HG02981 (cell line): ENCODE measurements around the gene OR2L5.

Source experiments
- ATAC-seq: cut with Tn5 transposase; IDR thresholded peaks from one replicate; pipeline ENCODE4 v1.9.1; 2021; ENCODE audit warnings: mild to moderate bottlenecking, moderate library complexity; ENCODE audit not compliant: unreplicated experiment

The OR2L5 gene

GRCh38 chr1:248013229-248013710 is at the start of gene OR2L5:
Gene OR2L5 (plus strand): TSS chr1:248013660. CDS start chr1:248021948, 8,288 bp downstream.
- ATAC-seq = no peak

GRCh38 chr1:247964933-247965332 is 48.5 kb upstream of the OR2L5 start, which contains the start of gene OR2AK2:
Gene OR2AK2 (plus strand): TSS chr1:247965233. CDS start chr1:247965377, 144 bp downstream.
- no peak for ATAC-seq

DNA sequence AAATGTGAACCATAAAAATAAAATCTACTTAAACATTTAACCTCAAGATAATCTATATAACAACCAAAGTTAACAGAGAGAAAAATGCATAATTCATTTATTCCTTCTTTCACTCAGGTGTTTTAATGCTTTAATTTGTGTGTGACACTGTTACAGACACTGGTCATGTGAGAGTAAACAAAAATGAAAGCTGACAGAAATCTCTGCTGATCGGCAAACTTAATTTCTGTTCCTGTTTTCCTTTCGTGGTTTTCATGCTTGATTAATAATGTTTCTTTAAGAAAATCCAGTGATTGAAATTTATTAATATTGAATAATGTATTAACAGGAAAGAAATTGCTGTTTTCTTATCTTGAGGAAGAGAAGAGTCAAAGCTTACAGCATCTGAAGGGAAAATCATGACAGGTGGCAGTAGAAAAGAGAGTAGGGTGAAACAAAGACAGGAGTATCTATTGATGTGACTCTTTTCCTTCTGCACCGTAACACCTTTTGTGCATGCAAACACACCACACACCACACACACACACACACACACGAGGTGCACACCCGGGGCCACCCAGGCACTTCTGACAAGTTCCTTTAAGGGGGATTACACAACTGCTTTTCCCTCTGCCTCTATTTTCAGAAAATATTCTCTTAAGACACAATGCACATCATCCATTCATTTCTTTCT is 46.8 kb upstream of the OR2L5 start:
- ATAC-seq = peak; percentile 73

DNA sequence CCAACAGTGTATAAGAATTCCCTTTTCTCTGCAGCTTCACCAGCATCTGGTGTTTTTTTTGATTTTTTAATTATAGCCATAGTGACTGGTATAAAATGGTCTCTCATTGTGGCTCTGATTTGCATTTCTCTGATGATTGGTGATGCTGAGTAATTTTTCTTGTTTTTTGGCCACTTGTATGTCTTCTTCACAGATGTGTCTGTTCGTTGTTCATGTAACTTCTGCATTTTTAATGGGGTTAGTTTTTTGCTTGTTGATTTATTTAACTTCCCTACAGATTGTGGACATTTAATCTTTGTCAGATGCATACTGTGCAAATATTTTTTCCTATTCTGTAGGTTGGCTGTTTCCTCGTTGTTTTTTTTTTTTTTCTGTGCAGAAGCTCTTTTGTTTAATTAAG is 20.5 kb upstream of the OR2L5 start:
- no peak for ATAC-seq

DNA sequence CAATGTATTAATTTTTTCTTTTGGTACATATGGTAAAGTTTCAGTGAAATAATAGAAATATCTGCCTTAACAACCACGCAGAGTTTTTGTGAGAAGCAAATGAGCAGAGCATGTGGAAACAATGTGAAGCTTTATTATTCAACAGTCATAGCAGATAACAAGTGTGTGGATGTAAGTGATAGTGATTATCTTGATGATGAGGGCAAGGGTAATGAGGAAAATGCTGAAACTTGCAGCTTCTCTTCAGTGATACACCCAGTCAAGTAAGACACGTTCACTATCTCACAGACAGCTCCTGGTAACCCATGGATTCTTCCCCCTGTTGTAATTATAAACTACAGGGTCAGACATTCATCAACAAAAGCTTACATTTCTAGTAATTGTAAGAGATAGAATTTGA is 14.6 kb upstream of the OR2L5 start:
- ATAC-seq = no peak

DNA sequence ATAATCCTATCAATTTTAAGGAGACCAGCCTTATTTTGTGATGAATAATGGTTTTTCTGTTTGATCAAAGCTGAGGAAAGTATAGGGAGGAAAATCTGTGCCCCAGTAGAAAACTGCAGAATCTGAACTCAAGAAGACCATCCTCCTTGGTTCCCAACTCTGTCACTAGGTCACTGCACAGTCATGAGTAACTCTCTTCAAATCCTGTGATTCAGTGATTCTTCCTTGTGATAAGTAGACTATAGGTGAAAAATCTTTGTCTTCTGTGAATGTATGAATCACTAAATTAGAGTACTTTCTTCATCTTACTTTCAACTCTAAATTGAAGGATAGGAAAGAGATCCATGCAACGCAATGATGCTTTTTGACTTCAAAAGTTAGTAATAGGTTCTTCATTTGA is 13.3 kb upstream of the OR2L5 start:
- ATAC-seq = no peak

DNA sequence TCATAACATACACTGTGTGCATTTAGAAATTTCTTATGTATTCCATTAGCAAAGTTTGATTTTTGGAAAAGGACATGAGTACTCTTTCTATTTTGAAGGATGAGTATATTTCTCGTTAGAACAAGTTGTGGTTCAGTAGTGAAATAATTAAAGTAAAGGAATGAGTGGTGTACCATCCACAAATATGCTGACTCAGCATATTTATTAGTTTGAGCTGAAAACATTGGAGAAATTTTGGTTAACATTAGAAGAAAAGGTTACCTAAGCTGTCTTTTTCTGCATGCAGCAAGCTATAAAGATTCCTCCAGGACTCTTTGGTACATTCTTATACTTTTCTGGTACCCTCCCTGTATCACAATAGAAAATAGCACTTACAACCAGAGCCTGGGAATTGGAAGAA is 5.7 kb upstream of the OR2L5 start:
- no peak for ATAC-seq

DNA sequence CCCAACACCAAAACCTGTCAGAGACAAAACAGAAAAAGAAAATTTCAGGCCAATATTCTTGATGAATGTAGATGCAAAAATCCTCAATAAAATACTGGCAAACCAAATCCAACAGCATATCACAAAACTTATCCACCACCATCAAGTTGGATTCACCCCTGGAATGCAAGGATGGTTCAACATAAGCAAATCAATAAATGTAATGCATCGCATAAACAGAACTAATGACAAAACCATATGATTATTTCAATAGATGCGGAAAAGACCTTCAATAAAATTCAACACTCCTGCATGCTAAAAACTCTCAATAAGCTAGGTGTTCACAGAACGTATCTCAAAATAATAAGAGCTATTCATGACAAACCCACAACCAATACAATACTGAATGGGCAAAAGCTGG is 3.8 kb upstream of the OR2L5 start:
- no peak for ATAC-seq

GRCh38 chr1:248015803-248016202 is 2.3 kb downstream of the OR2L5 start:
- ATAC-seq = no peak

DNA sequence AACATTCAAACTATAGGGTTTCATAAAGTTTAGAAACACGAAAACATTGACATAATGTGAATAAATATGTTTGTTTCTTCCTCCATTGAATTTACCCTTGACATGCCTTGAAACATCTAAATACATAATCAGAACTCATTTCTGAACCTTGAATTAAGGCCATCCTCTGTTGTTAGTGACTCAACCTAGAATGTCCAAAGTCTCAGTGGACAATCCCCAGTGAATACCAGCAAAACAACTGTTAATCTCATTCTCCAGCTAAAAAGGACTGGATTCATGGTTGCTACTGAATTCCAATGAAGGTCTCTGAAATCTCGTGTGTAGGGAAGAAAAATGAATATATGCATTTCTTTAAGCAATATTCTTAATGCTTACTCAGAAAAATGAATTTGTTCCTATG is 16.3 kb downstream of the OR2L5 start, which contains the start of gene OR2L2:
TSS of gene OR2L2 (plus strand) at position 301 of the 400 bp plus-strand sequence. CDS start 8,198 bp downstream, outside the sequence.
- ATAC-seq = no peak

GRCh38 chr1:248045209-248045608 is 31.7 kb downstream of the OR2L5 start:
- ATAC-seq = no peak

DNA sequence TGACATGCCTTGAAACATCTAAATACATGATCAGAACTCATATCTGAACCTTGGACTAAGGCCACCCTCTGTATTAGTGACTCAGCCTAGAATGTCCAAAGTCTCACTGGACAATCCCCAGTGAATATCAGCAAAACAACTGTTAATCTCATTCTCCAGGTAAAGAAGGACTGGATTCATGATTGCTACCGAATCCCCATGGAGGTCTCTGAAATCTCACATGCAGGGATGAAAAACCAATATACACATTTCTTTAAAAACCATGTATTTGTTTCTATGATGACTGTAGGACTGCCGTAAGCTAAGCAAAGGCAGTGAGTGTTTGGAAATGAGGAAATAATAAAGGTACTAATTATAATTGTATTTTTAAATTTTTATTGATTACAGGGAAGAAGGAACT is 33.1 kb downstream of the OR2L5 start, which contains the start of gene OR2L3:
TSS of gene OR2L3 (plus strand) at position 301 of the 400 bp plus-strand sequence. CDS start 13,846 bp downstream, outside the sequence.
- no peak for ATAC-seq

DNA sequence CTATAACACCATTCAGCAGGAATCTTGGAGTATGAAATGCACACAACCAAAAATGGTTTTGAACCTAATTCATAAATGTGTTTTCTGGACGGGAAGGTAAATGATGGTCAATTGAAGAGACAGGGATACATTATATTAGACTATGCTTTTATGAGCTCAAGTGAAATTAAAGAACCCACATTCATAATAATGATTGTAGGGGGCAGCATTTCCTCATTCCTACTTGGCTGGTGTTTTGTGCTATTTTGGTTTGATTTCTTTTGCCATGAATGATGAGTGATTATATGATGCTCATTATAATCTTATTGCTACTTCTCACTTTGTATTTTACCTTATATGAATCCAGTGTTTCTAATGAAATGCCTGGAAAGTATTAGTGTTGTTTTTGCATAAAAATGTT is 33.5 kb downstream of the OR2L5 start:
- no peak for ATAC-seq

GRCh38 chr1:248054671-248055070 is 41.2 kb downstream of the OR2L5 start:
- ATAC-seq = no peak

- no peak for ATAC-seq
Observed at GRCh38 chr1:248055261-248055660, 41.8 kb downstream of the OR2L5 start.

- no peak for ATAC-seq
Observed at GRCh38 chr1:248065071-248065470, 51.6 kb downstream of the OR2L5 start.

- no peak for ATAC-seq
Observed at GRCh38 chr1:248065604-248066003, 52.1 kb downstream of the OR2L5 start.
